ENCODE measurements around the gene FPGS.

GRCh38 chr9:127838375-127839078 is 35.8 kb downstream of the FPGS start:
- TF ChIP-seq POLR2A (IDR thresholded peaks at IDR 0.05): no peak
- TF ChIP-seq CTCF (IDR thresholded peaks at IDR 0.05): no peak
- peak in 1 of 4 donors; percentile 42 for TF ChIP-seq EP300 (IDR thresholded peaks at IDR 0.05)
- TF ChIP-seq POLR2AphosphoS5 (IDR thresholded peaks at IDR 0.05): peak; percentile 24 to 74 (median 56)
